Neural cell (in vitro differentiated cells): Measurements from ENCODE around the gene SLC15A4.

Experiments used
- CTCF ChIP-seq: fragments of 450-650 bp; IDR thresholded peaks from 2 replicates; pipeline ENCODE4 v1.5.1; 2014; ENCODE audit warnings: antibody characterized with exemption, mild to moderate bottlenecking, moderate library complexity; ENCODE audit not compliant: poor library complexity, severe bottlenecking
- EP300 ChIP-seq: fragments of 450-650 bp; conservative IDR thresholded peaks from 2 replicates; pipeline ENCODE4 v1.6.1; 2014; ENCODE audit warnings: antibody characterized with exemption, mild to moderate bottlenecking, moderate library complexity; ENCODE audit not compliant: poor library complexity, severe bottlenecking
- EZH2 ChIP-seq: fragments of 200-600, 300-800 bp; shearing (Covaris generic), sonication (generic); IDR thresholded peaks from 2 replicates; pipeline ENCODE4 v1.6.1; 2014; ENCODE audit warnings: antibody characterized with exemption, low read length, borderline replicate concordance, mild to moderate bottlenecking; ENCODE audit not compliant: insufficient read depth, poor library complexity, severe bottlenecking
- MXI1 ChIP-seq: fragments of 450-650 bp; conservative IDR thresholded peaks from 2 replicates; pipeline ENCODE4 v1.6.1; 2014; ENCODE audit warnings: antibody characterized with exemption, mild to moderate bottlenecking; ENCODE audit not compliant: poor library complexity, severe bottlenecking
- POLR2AphosphoS5 ChIP-seq: IDR thresholded peaks from 2 replicates; pipeline ENCODE4 v1.6.1; 2012
- REST ChIP-seq: IDR thresholded peaks from 2 replicates; pipeline ENCODE4 v1.6.1; 2012; ENCODE audit warnings: borderline replicate concordance
- SMC3 ChIP-seq: fragments of 450-650 bp; conservative IDR thresholded peaks from 2 replicates; pipeline ENCODE4 v1.6.1; 2014; ENCODE audit warnings: antibody characterized with exemption, mild to moderate bottlenecking, moderate library complexity; ENCODE audit not compliant: poor library complexity
- TAF1 ChIP-seq: IDR thresholded peaks from 2 replicates; pipeline ENCODE4 v1.6.1; 2012; ENCODE audit warnings: low read depth

GRCh38 chr12:128791395-128792322, 32.1 kb downstream of the SLC15A4 start:
- TF ChIP-seq CTCF (no peak), EP300 (no peak), EZH2 (no peak), POLR2AphosphoS5 (no peak), TAF1 (no peak), REST (no peak), MXI1 (no peak), SMC3 (no peak)
